ENCODE measurements around the gene CDCA5.

The CDCA5 gene

GRCh38 chr11:65067446-65067845 is 16.4 kb downstream of the CDCA5 start:
- no peak for DNase-seq

DNA sequence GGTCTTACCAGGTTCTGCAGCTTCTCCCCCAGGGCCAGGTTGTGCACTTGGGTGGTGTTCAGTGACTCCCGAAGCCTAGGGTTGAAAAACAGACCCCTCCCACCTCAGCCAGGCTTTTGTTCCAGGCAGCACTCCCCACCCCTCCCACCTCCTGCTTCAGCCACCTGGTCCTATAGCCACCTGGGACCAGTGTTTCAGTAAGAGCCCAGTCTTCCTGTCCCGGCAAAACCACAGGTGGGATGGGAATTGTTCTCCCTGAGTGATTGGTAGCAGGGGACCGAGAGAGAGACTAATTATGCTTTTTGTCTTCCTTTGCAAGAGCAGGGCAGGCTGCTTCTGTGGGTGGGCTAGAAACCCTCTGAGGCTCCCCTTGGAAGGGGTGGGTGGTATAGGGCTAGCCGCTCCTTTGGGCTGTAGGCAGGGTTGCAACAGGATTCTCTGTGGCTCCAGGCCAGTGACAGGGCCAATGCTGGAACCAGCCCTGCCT is 17.0 kb downstream of the CDCA5 start:
- peak; percentile 89 for DNase-seq

DNA sequence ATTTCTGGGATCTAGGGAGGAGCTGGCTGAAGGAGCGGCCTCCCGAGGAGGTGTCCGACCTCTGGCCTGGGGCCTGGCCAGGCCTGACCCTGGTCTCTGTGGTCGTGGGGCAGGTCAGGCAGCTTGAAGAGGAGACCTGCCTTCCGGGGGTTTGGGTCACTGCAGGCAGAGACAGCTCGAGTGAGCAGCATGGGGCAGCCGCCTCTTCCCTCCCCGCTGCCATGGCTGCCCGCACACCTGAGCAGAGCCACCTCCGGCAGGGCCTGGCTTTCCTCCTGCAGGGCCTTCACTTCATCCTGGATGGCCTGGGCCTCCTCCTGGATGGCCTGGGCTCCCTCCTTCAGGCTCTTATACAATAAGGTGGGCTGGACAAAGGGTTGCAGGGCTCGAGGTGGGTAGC is 17.5 kb downstream of the CDCA5 start:
- DNase-seq: no peak

- no peak for DNase-seq
Observed at GRCh38 chr11:65065851-65066250, 18.0 kb downstream of the CDCA5 start.

GRCh38 chr11:65064847-65065240 is 19.0 kb downstream of the CDCA5 start:
- DNase-seq: no peak

- DNase-seq: no peak
Observed at GRCh38 chr11:65063532-65063931, 20.3 kb downstream of the CDCA5 start.

GRCh38 chr11:65060913-65061408 is 22.9 kb downstream of the CDCA5 start:
- DNase-seq: no peak

- no peak for DNase-seq
Observed at GRCh38 chr11:65059959-65060824, 23.6 kb downstream of the CDCA5 start.

DNA sequence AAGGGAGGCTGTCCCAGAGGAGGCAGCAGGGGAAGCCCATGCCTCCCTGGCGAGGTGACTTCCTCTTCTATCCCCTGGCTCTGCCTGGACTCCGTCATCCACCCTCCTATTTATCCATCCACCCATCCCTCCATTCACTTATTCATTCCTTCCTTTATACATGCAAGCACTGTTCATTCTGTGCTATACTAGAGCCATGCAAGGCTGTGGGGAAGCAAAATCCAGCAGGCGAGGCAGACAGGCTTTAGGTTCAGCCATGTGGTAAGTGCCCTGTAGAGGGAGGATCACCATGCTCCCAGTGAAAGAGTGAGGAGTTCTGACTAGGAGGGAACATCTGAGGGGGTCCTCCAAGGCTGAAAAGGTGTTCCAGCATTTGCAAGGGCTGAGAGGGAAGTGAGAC is 24.3 kb downstream of the CDCA5 start:
- DNase-seq: no peak

DNA sequence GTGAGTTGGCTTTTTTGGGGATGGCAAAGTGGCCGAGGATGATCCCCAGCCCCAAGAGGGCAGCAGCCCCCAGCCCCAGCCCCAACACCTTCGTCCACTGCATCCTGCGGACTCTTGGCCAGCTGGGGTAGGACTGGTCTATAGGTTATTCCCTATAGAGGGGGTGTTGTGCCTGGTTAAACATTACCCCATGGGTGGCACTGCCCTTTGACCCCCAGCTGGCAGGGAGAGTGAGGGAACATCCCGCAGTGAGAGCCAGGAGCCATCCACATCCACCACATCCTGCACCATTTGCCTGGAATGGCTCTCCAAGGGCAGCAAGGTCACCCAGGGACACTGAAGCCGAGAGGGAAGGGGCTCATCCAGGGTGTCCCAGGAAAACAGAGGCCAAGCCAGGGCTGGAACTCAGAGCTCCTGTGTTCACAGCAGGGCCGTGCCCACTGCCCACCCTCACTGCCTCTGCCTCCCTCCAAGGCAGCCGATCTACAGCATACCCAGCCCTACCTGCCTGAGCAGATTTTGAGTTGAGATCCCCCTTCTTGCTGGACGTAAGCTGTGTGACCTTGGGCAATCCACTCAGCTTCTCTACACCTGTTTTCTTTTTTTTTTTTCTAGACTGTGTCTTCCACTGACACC is 25.3 kb downstream of the CDCA5 start, which contains the start of gene NAALADL1:
Gene NAALADL1 (minus strand): TSS at position 135 of the 636 bp plus-strand sequence. CDS start 32 bp downstream, at position 103.
- no peak for DNase-seq

- DNase-seq: no peak
Observed at GRCh38 chr11:65058012-65058411, 25.8 kb downstream of the CDCA5 start.

GRCh38 chr11:65057526-65057925 is 26.3 kb downstream of the CDCA5 start:
- DNase-seq: no peak

DNA sequence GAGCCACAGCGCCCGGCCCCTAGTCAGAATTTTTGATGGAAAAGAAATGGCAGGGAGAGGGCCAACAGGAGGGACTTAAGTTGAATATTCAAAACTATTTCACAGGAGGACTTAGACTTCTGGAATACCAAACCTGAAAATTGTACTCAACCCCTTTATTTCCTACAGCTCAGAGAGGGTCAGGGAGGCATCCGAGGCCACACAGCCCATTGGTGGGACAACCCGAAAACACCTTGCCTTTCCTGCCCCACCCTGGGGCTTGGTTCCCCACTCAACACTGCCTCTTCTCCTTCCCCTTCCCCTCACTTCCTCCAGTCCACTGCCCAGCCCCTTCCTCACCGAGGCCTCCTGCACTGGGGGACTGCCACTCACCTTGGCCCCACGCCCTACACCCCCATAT is 26.8 kb downstream of the CDCA5 start:
- DNase-seq: no peak

GRCh38 chr11:65055538-65055937 is 28.3 kb downstream of the CDCA5 start:
- DNase-seq: no peak

GRCh38 chr11:65053827-65054508 is 29.9 kb downstream of the CDCA5 start:
- DNase-seq: no peak

- DNase-seq: no peak
Observed at GRCh38 chr11:65051398-65051858, 32.4 kb downstream of the CDCA5 start.

GRCh38 chr11:65047581-65048422 is 36.0 kb downstream of the CDCA5 start:
- no peak for DNase-seq

- DNase-seq: no peak
Observed at GRCh38 chr11:65045728-65046127, 38.1 kb downstream of the CDCA5 start.

- no peak for DNase-seq
Observed at GRCh38 chr11:65045061-65045460, 38.8 kb downstream of the CDCA5 start.

- no peak for DNase-seq
Observed at GRCh38 chr11:65043881-65044501, 39.8 kb downstream of the CDCA5 start.

DNA sequence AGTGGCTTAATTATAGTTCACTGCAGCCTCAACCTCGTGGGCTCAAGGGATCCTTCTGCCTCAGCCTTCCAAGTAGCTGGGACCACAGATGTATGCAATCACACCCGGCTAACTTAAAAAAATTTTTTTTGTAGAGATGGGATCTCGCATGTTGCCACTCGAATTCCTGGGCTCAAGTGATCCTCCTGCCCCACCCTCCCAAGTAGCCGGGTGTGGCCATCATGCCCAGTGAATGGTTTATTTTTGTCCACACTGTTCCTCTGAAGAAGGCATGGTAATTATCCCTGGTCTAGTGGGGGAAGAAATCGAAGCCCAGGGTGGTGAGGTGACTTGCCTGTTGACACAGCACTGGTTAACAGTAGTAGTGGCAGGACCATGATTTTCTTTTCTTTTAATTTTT is 40.9 kb downstream of the CDCA5 start:
- DNase-seq: no peak

Measured in DMS79 treated with DMSO at 0.1 percent for 48 hours (cell line).